ENCODE data around the gene BMP8A.
"Not testable (repeated sequence)": the region's sequence is repeated elsewhere in the genome, so short reads cannot be mapped to it uniquely, and the experiment has no call there.

BMP8A gene

GRCh38 chr1:39519376-39519775 lies 27.9 kb downstream of the BMP8A start:
- FAIRE-seq; DNase-seq (ENCODE audit: insufficient read length): not testable (repeated sequence)

DNA sequence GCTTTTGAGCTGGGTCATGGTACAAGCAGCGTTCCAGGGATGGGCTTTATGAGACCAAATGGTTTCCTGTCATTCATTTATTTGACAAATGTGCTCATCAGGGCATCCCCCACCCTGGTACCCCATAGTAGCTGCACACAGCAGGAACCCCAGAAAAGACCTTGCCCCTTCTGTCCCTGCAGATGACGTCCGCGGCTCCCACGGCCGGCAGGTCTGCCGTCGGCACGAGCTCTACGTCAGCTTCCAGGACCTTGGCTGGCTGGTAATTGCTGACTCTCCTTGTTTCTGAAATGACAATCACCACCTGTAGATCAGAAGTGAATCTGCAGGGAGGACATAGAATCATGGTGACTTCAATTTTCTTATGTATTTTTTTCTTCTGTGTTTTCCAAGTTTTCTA lies 30.8 kb downstream of the BMP8A start:
- DNase-seq (ENCODE audit: insufficient read length); FAIRE-seq: not testable (repeated sequence)

DNA sequence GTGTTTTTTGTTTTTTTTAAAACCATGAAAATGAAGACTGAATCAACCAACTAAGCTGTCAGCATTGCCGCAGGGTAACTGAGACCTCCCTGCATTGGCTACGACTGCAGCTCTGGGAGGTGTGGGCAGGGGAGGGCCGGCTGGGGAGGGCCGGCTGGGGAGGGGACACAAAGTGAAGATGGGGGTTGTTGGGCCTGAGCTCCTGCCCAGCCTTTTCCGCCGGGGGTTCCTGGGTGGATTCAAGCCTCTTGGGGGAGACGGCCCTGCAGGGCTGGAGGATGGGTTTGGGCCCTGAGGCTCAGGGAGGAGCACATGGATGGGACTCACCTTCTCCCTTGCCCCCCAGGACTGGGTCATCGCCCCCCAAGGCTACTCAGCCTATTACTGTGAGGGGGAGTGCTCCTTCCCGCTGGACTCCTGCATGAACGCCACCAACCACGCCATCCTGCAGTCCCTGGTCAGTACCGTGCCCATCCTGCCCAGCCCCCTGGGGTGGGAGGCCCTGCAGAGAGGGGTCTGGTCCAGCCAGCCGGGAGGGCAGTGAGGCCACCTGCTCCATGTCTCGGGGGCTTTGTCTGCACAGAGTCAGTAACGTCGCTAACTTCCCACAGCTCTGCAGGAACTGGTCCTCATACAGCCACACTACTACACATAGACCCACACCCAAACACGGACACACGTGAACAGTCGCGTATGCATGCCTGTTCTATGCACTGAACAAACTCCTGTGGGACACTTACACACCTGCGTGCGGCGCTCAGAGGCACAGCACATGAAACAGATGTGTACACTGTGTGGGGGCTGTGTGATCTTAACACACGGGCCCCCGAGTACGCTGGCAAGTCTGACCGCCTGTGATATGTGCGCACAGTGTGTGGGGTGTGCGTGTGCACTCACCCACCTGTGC lies 31.5 kb downstream of the BMP8A start:
- no peak for DNase-seq (ENCODE audit: insufficient read length)
- no peak for FAIRE-seq

GRCh38 chr1:39524171-39524570 lies 32.7 kb downstream of the BMP8A start:
- no peak for FAIRE-seq
- DNase-seq (ENCODE audit: insufficient read length) = no peak
- TF ChIP-seq POLR2AphosphoS5 (IDR thresholded peaks at IDR 0.05; ENCODE audit: low read depth, low read length) (no peak), POLR2A (IDR thresholded peaks at IDR 0.05; ENCODE audit: low read depth, low read length) (no peak), TAF1 (IDR thresholded peaks at IDR 0.05; ENCODE audit: borderline replicate concordance, low read depth, low read length) (no peak)

More for the DNA sequence above, 31.5 kb downstream of the BMP8A start:
- no peak for TF ChIP-seq TAF1 (IDR thresholded peaks at IDR 0.05; ENCODE audit: borderline replicate concordance, low read depth, low read length)
- TF ChIP-seq POLR2AphosphoS5 (IDR thresholded peaks at IDR 0.05; ENCODE audit: low read depth, low read length) = no peak
- TF ChIP-seq POLR2A (IDR thresholded peaks at IDR 0.05; ENCODE audit: low read depth, low read length) = no peak

GRCh38 chr1:39524591-39525365 lies 33.3 kb downstream of the BMP8A start:
- DNase-seq (ENCODE audit: insufficient read length) = no peak
- TF ChIP-seq TAF1 (IDR thresholded peaks at IDR 0.05; ENCODE audit: borderline replicate concordance, low read depth, low read length) (no peak), POLR2A (IDR thresholded peaks at IDR 0.05; ENCODE audit: low read depth, low read length) (no peak), POLR2AphosphoS5 (IDR thresholded peaks at IDR 0.05; ENCODE audit: low read depth, low read length) (no peak)
- no peak for FAIRE-seq

DNA sequence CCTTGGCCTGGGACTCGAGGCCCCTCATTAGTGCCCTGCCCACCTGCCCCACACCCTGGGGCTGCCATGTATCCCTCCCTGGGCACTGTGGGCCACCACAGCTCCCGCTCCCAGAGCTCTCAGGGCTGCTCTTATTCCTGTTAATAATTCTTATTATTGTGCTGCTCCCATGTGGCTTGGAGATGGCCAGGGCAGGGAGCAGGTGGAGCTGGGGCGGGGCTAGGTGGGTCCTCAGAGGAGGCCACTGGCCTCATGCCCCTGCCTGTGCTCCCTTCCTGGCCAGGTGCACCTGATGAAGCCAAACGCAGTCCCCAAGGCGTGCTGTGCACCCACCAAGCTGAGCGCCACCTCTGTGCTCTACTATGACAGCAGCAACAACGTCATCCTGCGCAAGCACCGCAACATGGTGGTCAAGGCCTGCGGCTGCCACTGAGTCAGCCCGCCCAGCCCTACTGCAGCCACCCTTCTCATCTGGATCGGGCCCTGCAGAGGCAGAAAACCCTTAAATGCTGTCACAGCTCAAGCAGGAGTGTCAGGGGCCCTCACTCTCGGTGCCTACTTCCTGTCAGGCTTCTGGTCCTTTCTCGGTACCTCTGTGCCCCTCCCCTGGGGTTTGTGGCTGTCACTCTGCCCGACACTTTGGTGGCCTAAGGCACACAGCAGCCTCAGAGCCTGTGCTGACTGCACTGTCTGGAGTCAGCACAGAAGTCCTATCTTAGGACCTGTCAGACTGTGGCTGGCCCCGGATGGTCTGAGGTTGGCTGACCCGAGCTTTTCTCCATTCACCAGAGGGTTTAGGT lies 34.1 kb downstream of the BMP8A start:
- DNase-seq (ENCODE audit: insufficient read length) (peak; percentile 76), FAIRE-seq (peak; percentile 96)
- no peak for TF ChIP-seq TAF1 (IDR thresholded peaks at IDR 0.05; ENCODE audit: borderline replicate concordance, low read depth, low read length)
- no peak for TF ChIP-seq POLR2AphosphoS5 (IDR thresholded peaks at IDR 0.05; ENCODE audit: low read depth, low read length)
- no peak for TF ChIP-seq POLR2A (IDR thresholded peaks at IDR 0.05; ENCODE audit: low read depth, low read length)

DNA sequence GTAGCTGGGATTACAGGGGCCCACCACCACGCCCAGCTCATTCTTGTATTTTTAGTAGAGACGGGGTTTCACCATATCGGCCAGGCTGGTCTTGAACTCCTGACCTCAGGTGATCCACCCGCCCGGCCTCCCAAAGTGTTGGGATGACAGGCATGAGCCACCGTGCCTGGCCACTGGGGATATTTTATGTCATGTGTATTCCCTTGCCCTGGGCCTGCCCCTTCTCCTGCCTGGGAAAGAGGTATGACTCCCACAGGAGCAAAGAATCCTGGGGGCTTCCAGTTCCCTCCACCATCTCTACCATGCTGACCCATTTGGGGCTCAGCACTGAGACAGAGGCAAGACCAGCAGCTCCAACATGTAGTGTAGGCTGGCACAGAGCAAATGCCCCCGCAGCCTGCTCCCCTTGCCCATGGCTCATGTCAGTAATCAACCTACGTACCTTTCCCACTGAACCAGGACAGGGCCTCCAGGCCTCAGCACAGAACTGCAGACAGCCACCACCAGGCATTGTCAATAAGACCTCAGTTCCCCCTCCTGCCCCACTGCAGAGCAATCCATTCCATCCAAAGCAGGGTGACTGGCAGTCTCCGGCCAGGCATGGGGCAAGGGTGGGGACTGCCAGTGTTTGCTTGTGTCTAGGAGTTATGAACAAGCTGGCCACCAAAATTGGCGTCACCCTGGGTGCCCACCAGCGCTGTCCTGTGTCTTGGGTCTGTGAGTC lies 35.2 kb downstream of the BMP8A start:
- TF ChIP-seq TAF1 (IDR thresholded peaks at IDR 0.05; ENCODE audit: borderline replicate concordance, low read depth, low read length) (no peak), POLR2A (IDR thresholded peaks at IDR 0.05; ENCODE audit: low read depth, low read length) (no peak), POLR2AphosphoS5 (IDR thresholded peaks at IDR 0.05; ENCODE audit: low read depth, low read length) (no peak)
- FAIRE-seq = peak; percentile 24
- DNase-seq (ENCODE audit: insufficient read length) = no peak

DNA sequence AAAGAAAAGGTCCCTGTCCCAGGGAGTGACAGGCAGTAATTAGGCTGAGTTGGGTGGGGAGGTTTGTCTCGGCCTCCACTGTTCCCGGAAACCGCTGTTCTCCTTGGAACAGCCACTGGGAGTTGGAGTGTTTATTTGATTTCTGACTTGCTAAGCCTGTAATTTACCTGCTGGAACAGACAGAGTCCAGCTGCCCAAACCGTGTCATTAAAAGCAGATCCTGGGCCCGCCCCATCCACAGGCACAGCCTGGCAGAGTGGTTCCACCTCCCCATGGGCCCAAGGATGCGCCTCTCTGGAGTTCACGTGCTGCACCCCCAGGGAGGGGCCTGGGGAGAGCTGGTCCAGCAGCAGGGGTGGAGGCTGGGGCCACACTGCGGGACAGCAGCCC lies 35.7 kb downstream of the BMP8A start:
- DNase-seq (ENCODE audit: insufficient read length); FAIRE-seq: not testable (repeated sequence)

- DNase-seq (ENCODE audit: insufficient read length) (no peak), FAIRE-seq (no peak)
- TF ChIP-seq TAF1 (IDR thresholded peaks at IDR 0.05; ENCODE audit: borderline replicate concordance, low read depth, low read length) (no peak), POLR2AphosphoS5 (IDR thresholded peaks at IDR 0.05; ENCODE audit: low read depth, low read length) (no peak), POLR2A (IDR thresholded peaks at IDR 0.05; ENCODE audit: low read depth, low read length) (no peak)
These were observed 36.6 kb downstream of the BMP8A start for GRCh38 chr1:39528082-39528481.

DNA sequence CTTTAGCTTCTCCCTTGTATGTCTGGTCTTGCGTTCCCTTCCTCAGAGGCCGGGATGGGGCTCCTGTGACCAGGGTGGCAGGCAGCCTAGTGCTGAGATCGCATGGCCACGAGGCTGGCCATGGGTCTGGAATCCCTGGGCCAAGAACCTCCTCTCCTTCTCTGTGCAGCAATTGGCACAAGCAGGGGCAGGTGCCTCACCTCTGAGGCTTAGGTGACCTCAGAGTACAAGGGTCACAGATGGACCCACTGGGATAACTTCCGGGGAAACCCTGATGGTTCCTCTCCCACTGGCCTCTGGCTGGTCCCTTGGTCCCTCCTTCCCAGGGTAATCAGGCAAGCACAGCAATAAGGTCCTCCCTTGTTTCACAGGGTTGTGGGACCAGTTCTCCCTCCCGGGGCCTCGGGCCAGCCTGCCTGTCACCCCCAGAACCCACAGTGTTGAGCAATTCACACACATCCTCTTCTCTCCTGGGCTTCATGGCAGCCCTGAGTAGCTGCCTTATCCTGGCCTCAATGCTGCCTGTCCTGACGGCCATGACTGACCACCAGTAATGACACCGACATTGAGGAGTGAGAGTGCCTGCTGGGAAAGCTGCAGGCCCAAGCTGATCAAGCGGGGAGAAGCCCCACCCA lies 38.6 kb downstream of the BMP8A start:
- DNase-seq (ENCODE audit: insufficient read length) (no peak), FAIRE-seq (no peak)
- no peak for TF ChIP-seq POLR2A (IDR thresholded peaks at IDR 0.05; ENCODE audit: low read depth, low read length)
- no peak for TF ChIP-seq POLR2AphosphoS5 (IDR thresholded peaks at IDR 0.05; ENCODE audit: low read depth, low read length)
- no peak for TF ChIP-seq TAF1 (IDR thresholded peaks at IDR 0.05; ENCODE audit: borderline replicate concordance, low read depth, low read length)

DNA sequence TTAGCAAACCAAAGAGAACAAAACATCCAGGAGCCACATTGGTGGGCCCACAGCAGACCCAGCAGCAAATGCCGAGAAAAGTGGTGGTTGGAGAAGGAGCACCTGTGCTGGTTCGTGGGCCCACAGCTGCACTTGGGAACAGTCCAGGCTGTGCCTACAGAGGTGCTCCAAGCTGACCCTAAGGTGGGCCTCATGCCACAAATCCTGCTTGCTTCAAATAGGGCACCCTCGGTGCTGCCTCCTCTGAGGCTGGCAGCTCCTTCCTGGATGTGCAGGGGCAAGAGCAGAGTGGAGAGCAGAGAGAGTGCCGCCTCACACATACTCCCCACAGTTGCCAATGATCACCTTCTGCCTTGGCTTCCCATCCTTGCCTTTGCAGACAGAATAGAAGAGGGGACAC lies 40.1 kb downstream of the BMP8A start:
- DNase-seq (ENCODE audit: insufficient read length) (no peak), FAIRE-seq (no peak)
- no peak for TF ChIP-seq TAF1 (IDR thresholded peaks at IDR 0.05; ENCODE audit: borderline replicate concordance, low read depth, low read length)
- TF ChIP-seq POLR2A (IDR thresholded peaks at IDR 0.05; ENCODE audit: low read depth, low read length) = no peak
- TF ChIP-seq POLR2AphosphoS5 (IDR thresholded peaks at IDR 0.05; ENCODE audit: low read depth, low read length) = no peak

Measured in GM12892 (cell line).